AG04449 (cell line): Measurements from ENCODE around the gene ZNF536.
"Not testable (repeated sequence)": the region's sequence is repeated elsewhere in the genome, so short reads cannot be mapped to it uniquely, and the experiment has no call there.

ENCODE experiments used
- CTCF ChIA-PET: fragments of 350-600 bp; formaldehyde crosslinking; extraction: SDS; loops from one replicate; lab custom pipeline; 2021; ENCODE audit warnings: antibody characterized with exemption; lab: Yijun Ruan, JAX
- POLR2A ChIA-PET: fragments of 400-600, 350-600 bp; formaldehyde crosslinking; extraction: SDS; loops from one replicate; lab custom pipeline; 2020; ENCODE audit warnings: antibody characterized with exemption, inconsistent platforms; lab: Yijun Ruan, JAX
- DNase-seq: peaks from one replicate; pipeline ENCODE4 v3.0.0-alpha.2; 2010; ENCODE audit warnings: low read depth, low spot score
- H3K4me3 ChIP-seq: 2 replicates; pipeline ENCODE4 v1.5.1; 2011; ENCODE audit warnings: low read depth, mild to moderate bottlenecking, control low read depth, low read length
- CTCF ChIP-seq: IDR thresholded peaks from one replicate; pipeline ENCODE4 v1.5.1; 2011; ENCODE audit warnings: mild to moderate bottlenecking, moderate library complexity, low read length, control low read depth, inconsistent platforms; ENCODE audit not compliant: insufficient read depth; ENCODE audit errors: missing control alignments

Gene ZNF536

GRCh38 chr19:30497034-30497433 is 124.8 kb downstream of the ZNF536 start:
- POLR2A ChIA-PET: no interaction called here
- CTCF ChIA-PET: no interaction called here
- no peak for TF ChIP-seq CTCF
- no peak overlapping the region for H3K4me3 ChIP-seq
- no peak for DNase-seq

- H3K4me3 ChIP-seq, CTCF ChIA-PET, POLR2A ChIA-PET, DNase-seq: not testable (repeated sequence)
Measured at GRCh38 chr19:30498085-30498484, 125.9 kb downstream of the ZNF536 start.

GRCh38 chr19:30498707-30499106 is 126.5 kb downstream of the ZNF536 start:
- no peak overlapping the region for H3K4me3 ChIP-seq
- DNase-seq: no peak
- ChIA-PET POLR2A (no interaction called here), CTCF (no interaction called here)
- no peak for TF ChIP-seq CTCF

- ChIA-PET POLR2A (no interaction called here), CTCF (no interaction called here)
- DNase-seq: no peak
- no peak overlapping the region for H3K4me3 ChIP-seq
- TF ChIP-seq CTCF: no peak
Measured at GRCh38 chr19:30504272-30504671, 132.1 kb downstream of the ZNF536 start.

GRCh38 chr19:30512176-30513081 is 140.2 kb downstream of the ZNF536 start:
- ChIA-PET POLR2A (no interaction called here), CTCF (no interaction called here)
- no peak for DNase-seq
- no peak overlapping the region for H3K4me3 ChIP-seq
- TF ChIP-seq CTCF: no peak

GRCh38 chr19:30513082-30513411 is 140.9 kb downstream of the ZNF536 start:
- ChIA-PET CTCF (no interaction called here), POLR2A (no interaction called here)
- H3K4me3 ChIP-seq: no peak overlapping the region
- DNase-seq: no peak
- no peak for TF ChIP-seq CTCF

- ChIA-PET POLR2A (no interaction called here), CTCF (no interaction called here)
- H3K4me3 ChIP-seq: no peak overlapping the region
- DNase-seq: no peak
- no peak for TF ChIP-seq CTCF
Measured at GRCh38 chr19:30516111-30516510, 143.9 kb downstream of the ZNF536 start.
